SK-N-SH treated with all-trans-retinoic acid at 6 μM for 48 hours (cell line): ENCODE results near the gene HMX3.

Experiments
- BACH2 ChIP-seq: fragments of 250-450 bp; sonication (Bioruptor Pico); IDR thresholded peaks from 2 replicates; pipeline ENCODE4 v1.9.0; 2021; ENCODE audit warnings: mild to moderate bottlenecking, borderline replicate concordance
- ESRRG ChIP-seq: fragments of 250-450 bp; sonication (Bioruptor Pico); IDR thresholded peaks from 2 replicates; pipeline ENCODE4 v1.6.1; 2021; ENCODE audit warnings: mild to moderate bottlenecking
- TOX ChIP-seq: fragments of 250-450 bp; sonication (Bioruptor Pico); IDR thresholded peaks from 2 replicates; pipeline ENCODE4 v1.8.0; 2021; ENCODE audit warnings: mild to moderate bottlenecking, moderate library complexity, borderline replicate concordance
- ZFP3 ChIP-seq: fragments of 250-450 bp; sonication (Bioruptor Pico); IDR thresholded peaks from 2 replicates; pipeline ENCODE4 v1.5.0; 2020; ENCODE audit warnings: mild to moderate bottlenecking, moderate library complexity
- ZFP30 ChIP-seq: fragments of 450-650 bp; formaldehyde crosslinking; IDR thresholded peaks from 2 replicates; pipeline ENCODE4 v1.5.0; 2022; ENCODE audit warnings: mild to moderate bottlenecking, moderate library complexity
- ZNF8 ChIP-seq: fragments of 450-650 bp; formaldehyde crosslinking; IDR thresholded peaks from 2 replicates; pipeline ENCODE4 v1.5.0; 2020; ENCODE audit warnings: mild to moderate bottlenecking, moderate library complexity
- TF ChIP-seq, protein P1 (sequence below): fragments of 250-450 bp; sonication (Bioruptor Pico); IDR thresholded peaks from 2 replicates; pipeline ENCODE4 v1.5.0; 2020; ENCODE audit warnings: mild to moderate bottlenecking, moderate library complexity

DNA sequence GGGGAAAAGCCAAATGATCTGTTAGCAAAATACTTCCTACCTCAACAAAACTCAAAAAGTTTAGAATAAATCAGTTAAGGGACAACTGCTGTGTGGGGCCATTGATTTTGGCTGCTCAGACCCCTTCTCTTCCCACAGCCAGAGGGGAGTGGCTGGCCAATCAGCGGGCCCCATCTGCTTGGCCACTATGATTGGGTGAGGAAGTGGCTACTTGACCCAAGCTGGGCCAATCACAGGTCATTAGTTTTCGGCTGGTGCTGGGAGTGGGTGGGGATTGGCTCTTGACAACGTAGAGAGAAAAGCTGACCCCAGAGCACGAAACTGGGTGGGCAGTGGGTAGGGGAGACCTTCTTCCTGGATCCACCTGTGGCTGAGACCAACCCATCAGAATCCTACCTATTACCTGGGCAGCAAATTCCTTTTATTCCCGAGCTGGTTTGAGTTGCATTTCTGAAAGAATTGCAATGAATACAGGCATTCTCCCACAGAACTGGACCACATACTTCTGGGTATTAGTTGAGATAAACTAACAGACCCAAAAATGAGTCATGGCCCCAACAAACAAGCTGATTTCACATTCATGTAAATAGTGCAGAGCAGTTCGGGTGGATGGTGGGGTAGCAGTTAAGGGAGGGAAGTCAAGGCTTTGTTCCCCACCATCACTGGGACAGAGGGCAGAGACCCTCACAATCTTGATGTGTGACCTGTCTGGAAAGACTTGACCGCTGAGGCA, 35.6 kb upstream of the HMX3 start:
- TF ChIP-seq, protein P1, sequence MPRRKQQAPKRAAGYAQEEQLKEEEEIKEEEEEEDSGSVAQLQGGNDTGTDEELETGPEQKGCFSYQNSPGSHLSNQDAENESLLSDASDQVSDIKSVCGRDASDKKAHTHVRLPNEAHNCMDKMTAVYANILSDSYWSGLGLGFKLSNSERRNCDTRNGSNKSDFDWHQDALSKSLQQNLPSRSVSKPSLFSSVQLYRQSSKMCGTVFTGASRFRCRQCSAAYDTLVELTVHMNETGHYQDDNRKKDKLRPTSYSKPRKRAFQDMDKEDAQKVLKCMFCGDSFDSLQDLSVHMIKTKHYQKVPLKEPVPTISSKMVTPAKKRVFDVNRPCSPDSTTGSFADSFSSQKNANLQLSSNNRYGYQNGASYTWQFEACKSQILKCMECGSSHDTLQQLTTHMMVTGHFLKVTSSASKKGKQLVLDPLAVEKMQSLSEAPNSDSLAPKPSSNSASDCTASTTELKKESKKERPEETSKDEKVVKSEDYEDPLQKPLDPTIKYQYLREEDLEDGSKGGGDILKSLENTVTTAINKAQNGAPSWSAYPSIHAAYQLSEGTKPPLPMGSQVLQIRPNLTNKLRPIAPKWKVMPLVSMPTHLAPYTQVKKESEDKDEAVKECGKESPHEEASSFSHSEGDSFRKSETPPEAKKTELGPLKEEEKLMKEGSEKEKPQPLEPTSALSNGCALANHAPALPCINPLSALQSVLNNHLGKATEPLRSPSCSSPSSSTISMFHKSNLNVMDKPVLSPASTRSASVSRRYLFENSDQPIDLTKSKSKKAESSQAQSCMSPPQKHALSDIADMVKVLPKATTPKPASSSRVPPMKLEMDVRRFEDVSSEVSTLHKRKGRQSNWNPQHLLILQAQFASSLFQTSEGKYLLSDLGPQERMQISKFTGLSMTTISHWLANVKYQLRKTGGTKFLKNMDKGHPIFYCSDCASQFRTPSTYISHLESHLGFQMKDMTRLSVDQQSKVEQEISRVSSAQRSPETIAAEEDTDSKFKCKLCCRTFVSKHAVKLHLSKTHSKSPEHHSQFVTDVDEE (CRISPR knock-in tag) = no peak
- no peak for TF ChIP-seq ZNF8 (CRISPR knock-in tag)
- TF ChIP-seq ESRRG (CRISPR knock-in tag) = no peak
- no peak for TF ChIP-seq ZFP3 (CRISPR knock-in tag)
- no peak for TF ChIP-seq TOX (CRISPR knock-in tag)
- TF ChIP-seq ZFP30 = no peak
- no peak for TF ChIP-seq BACH2
